Common myeloid progenitor, CD34-positive (primary cell): Measurements from ENCODE around the gene CACNA2D3.

ENCODE experiments used
- CTCF ChIA-PET: fragments of 350-600 bp; sonication (Branson Sonifier 250); formaldehyde crosslinking; loops from one replicate; lab custom pipeline; 2021; ENCODE audit warnings: antibody characterized with exemption; lab: Charles Lee
- POLR2A ChIA-PET: fragments of 350-600 bp; sonication (Branson Sonifier 250); formaldehyde crosslinking; loops from one replicate; lab custom pipeline; 2021; ENCODE audit warnings: antibody characterized with exemption; lab: Charles Lee
- DNase-seq, 3 donors: peaks; one replicate each; pipeline versions ENCODE4 v3.0.0 to v3.0.0-alpha.2; 2013
- H3K27ac ChIP-seq, 2 experiments: 1 replicate in 1 of 2; 2 replicates in 1 of 2; pipeline ENCODE4 v1.7.0; 2013; ENCODE audit warnings: inconsistent platforms in 2 of 2, low read length in 2 of 2, mild to moderate bottlenecking in 2 of 2, low read depth in 1 of 2, moderate library complexity in 1 of 2; ENCODE audit not compliant: severe bottlenecking in 2 of 2, insufficient read depth in 1 of 2, poor library complexity in 1 of 2
- H3K27me3 ChIP-seq, 5 experiments: replicated peaks in 2 of 5; 1 replicate in 3 of 5; 2 replicates in 2 of 5; pipeline versions ENCODE4 v1.6.1 to v1.7.0; 2013; ENCODE audit warnings: low read length in 4 of 5, mild to moderate bottlenecking in 2 of 5, moderate library complexity in 2 of 5, inconsistent platforms in 1 of 5; ENCODE audit not compliant: insufficient read depth in 5 of 5, control insufficient read depth in 4 of 5
- H3K36me3 ChIP-seq, 4 experiments: 1 replicate in 2 of 4; 2 replicates in 2 of 4; pipeline versions ENCODE4 v1.6.1 to v1.7.0; 2013; ENCODE audit warnings: low read length in 3 of 4, control low read depth in 1 of 4, mild to moderate bottlenecking in 1 of 4; ENCODE audit not compliant: control insufficient read depth in 4 of 4, insufficient read depth in 4 of 4
- H3K4me1 ChIP-seq, 4 experiments: 1 replicate in 3 of 4; 2 replicates in 1 of 4; pipeline versions ENCODE4 v1.6.1 to v1.7.1; 2013; ENCODE audit warnings: low read length in 3 of 4, mild to moderate bottlenecking in 3 of 4, control low read depth in 1 of 4, inconsistent platforms in 1 of 4, moderate library complexity in 1 of 4; ENCODE audit not compliant: control insufficient read depth in 4 of 4, insufficient read depth in 4 of 4; ENCODE audit errors: control extremely low read depth in 1 of 4
- H3K4me3 ChIP-seq, 7 experiments: 1 replicate in 4 of 7; 2 replicates in 3 of 7; pipeline versions ENCODE4 v1.5.1 to v1.7.0; 2013; ENCODE audit warnings: mild to moderate bottlenecking in 7 of 7, low read length in 6 of 7, moderate library complexity in 6 of 7, inconsistent platforms in 2 of 7, low read depth in 2 of 7, control low read depth in 1 of 7; ENCODE audit not compliant: insufficient read depth in 4 of 7, control insufficient read depth in 1 of 7; ENCODE audit errors: extremely low read depth in 1 of 7
- H3K9me3 ChIP-seq, 5 experiments: 1 replicate in 4 of 5; 2 replicates in 1 of 5; pipeline versions ENCODE4 v1.6.1 to v1.7.1; 2013; ENCODE audit warnings: low read length in 4 of 5, mild to moderate bottlenecking in 2 of 5, inconsistent platforms in 1 of 5, low read depth in 1 of 5, moderate library complexity in 1 of 5; ENCODE audit not compliant: control insufficient read depth in 4 of 5, insufficient read depth in 2 of 5; ENCODE audit errors: control extremely low read depth in 1 of 5
- WGBS: methylation state at CpG from one replicate; pipeline ENCODE4 v1.1.5; 2013; ENCODE audit not compliant: insufficient coverage; 5-methylcytosine and 5-hydroxymethylcytosine counted together

The CACNA2D3 gene

DNA sequence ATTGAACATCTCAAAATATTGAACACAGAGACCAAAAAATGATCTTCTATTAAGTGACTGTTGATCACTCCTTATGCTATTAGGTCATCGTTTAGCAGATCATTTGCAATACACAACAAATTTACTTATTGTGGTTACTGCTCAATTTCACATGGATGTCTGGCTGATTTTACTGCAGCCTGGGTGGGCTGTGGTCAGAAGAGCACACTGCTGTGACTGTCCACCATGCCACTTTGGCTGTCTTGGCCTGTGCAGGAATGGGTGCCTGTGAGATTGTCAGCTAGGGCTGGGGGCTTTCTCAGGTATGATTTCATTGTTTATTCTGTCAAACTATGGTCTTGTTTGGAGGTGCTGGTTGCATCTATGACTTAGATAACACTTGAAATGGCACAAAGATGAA, 885.6 kb downstream of the CACNA2D3 start:
- Histone ChIP-seq H3K4me1 (no peaks in the 10 kb centered on the region), H3K9me3 (no peaks in the 10 kb centered on the region), H3K27me3 (peaks cover 0 to 2% (median 0%) of the 10 kb centered on the region in 5 experiments), H3K27ac (no peak overlapping the region), H3K4me3 (no peak overlapping the region), H3K36me3 (no peaks in the 10 kb centered on the region)
- POLR2A ChIA-PET: no interaction called here
- WGBS: 100% methylated on average over 1 of the region's 1 CpG
- CTCF ChIA-PET: no interaction called here
- DNase-seq: no peak

DNA sequence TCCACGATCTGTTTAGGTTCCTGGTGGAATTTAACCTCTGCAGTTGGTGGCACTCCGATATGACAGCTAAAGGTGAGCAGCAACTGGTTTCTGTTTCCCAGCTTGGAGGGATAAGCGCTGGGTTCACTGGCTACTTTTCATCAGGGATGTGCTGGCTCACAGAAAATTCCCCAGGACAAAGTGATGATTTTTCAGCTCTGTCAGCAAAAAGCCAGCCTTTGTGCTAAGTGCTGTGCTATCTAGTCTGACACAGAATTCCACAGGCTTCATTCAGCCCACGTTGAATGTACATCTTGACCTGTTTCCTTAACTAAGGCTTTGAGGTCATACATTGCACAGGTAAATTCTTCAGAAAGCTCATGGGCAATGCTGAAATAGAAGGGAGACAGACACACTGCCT, 887.0 kb downstream of the CACNA2D3 start:
- Histone ChIP-seq H3K27ac (no peak overlapping the region), H3K36me3 (no peaks in the 10 kb centered on the region), H3K9me3 (no peaks in the 10 kb centered on the region), H3K4me3 (no peak overlapping the region), H3K27me3 (peaks cover 0 to 2% (median 0%) of the 10 kb centered on the region in 5 experiments), H3K4me1 (no peaks in the 10 kb centered on the region)
- no peak for DNase-seq
- CTCF ChIA-PET: no interaction called here
- WGBS: 97% methylated on average over 4 of the region's 4 CpGs
- POLR2A ChIA-PET: no interaction called here

DNA sequence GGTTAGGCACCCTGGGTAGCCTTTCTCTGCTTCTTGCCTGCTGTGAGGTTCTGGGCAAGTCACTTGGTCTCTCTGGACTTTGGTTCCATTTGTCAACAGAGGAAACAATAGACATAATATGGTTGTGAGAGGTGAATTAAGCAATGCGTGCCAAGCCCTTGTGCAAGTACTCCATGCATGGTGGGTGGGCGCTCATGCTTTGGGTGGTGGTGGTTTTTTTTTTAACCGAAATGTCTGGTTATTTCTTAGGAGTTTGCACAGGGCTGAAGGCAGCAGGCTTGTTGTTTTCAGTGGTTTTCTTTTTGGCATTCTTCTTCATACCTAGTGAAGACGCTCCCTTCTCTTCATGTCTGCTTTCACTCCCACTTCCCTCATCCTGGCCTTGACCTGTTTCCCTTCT, 889.7 kb downstream of the CACNA2D3 start:
- 100% methylated on average over 2 of the region's 4 CpGs for WGBS
- ChIA-PET CTCF (no interaction called here), POLR2A (no interaction called here)

DNA sequence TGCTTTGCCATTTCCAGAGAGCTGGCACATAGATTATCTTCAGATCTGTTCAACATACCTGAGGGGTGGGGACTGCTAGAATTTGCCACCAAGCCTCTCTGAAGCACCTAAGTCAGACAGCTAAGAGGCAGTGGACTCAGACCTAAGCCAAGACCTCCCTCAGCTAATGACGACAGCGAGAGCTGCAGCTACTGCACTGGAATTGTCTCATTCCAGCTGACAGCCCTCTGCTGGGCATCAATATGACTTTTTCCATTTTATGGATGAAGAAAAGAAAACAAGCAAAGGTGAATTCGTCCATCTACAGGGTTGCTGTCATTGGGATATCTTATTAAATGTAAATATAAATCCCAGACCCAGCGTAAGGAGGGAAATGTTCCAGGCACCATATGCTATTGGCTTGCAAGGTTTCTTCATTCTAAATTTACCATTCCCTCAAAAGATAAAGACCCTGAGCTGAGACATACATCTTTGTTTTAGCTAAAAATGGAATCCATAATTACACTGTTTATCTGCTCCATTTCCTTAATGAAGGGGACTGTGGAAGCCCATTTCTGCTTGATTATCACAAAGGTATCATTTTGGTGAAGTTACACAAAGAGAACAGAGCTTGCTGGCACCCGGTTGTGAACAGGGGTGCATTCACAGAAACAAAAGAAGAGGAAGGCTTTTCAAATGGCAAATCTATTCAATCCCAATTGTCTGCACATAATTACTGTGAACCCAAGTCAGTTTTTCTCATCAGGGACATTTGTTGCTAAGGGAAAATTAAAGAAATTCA, 891.0 kb downstream of the CACNA2D3 start:
- WGBS: 100% methylated on average over 3 of the region's 5 CpGs
- H3K27me3 ChIP-seq: no peaks in the 10 kb centered on the region
- H3K9me3 ChIP-seq: no peaks in the 10 kb centered on the region
- no peak for DNase-seq
- H3K4me1 ChIP-seq: no peaks in the 10 kb centered on the region
- H3K36me3 ChIP-seq: no peaks in the 10 kb centered on the region
- ChIA-PET POLR2A (no interaction called here), CTCF (interaction anchor here (0.6 kb wide), 1 partner anchor 34 kb away, joined by 3 read pairs; no protein-coding TSS in a partner anchor)
- H3K4me3 ChIP-seq: no peak overlapping the region
- H3K27ac ChIP-seq: no peak overlapping the region

More for the DNA sequence above, 889.7 kb downstream of the CACNA2D3 start:
- H3K27me3 ChIP-seq: no peaks in the 10 kb centered on the region
- no peaks in the 10 kb centered on the region for H3K4me1 ChIP-seq
- no peaks in the 10 kb centered on the region for H3K9me3 ChIP-seq
- no peak for DNase-seq
- H3K4me3 ChIP-seq: no peak overlapping the region
- H3K27ac ChIP-seq: no peak overlapping the region
- H3K36me3 ChIP-seq: no peaks in the 10 kb centered on the region

DNA sequence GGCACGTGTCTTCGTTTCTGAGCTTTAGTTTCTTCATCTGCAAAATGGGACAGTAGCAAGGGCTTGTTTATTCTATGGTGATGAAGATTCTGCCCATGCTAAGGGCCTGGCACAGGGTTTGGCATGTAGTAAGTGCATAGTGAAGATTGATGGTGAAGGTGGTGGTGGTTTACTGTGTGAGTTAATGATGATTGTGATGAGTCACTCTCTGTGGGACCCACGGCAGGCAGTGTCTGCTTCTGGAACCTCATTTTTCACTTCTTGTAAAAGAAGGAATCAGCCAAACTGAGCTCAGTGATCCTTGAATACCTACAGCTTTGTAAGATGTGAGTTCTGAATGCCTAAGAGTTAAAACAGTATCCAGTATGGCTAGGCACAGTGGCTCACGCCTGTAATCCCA, 891.7 kb downstream of the CACNA2D3 start:
- no peaks in the 10 kb centered on the region for H3K36me3 ChIP-seq
- no peak overlapping the region for H3K27ac ChIP-seq
- DNase-seq: no peak
- WGBS: 83% methylated on average over 1 of the region's 4 CpGs
- H3K9me3 ChIP-seq: no peaks in the 10 kb centered on the region
- H3K4me1 ChIP-seq: no peaks in the 10 kb centered on the region
- CTCF ChIA-PET: no interaction called here
- POLR2A ChIA-PET: no interaction called here
- no peaks in the 10 kb centered on the region for H3K27me3 ChIP-seq
- H3K4me3 ChIP-seq: no peak overlapping the region

DNA sequence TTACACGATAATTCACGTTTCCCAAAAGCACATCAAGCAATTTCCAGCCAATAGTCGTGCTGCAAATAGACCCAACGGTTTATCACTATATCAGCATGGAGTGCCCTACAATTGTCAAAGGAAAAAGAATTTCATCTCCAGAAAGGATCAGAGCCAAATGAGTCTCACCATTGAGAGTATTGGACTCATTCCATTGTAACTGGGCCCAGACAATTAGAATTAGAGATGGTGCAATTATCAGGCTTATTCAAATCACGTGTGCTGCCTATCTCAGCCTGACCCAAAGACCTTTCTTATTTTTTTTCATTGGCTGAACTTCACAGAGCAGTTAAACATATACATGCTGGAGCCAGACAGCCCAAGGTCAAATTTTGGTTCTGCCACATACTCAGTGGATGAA, 892.6 kb downstream of the CACNA2D3 start:
- no peak for DNase-seq
- WGBS: 100% methylated on average over 5 of the region's 5 CpGs
- no peak overlapping the region for H3K27ac ChIP-seq
- no peaks in the 10 kb centered on the region for H3K9me3 ChIP-seq
- no peaks in the 10 kb centered on the region for H3K27me3 ChIP-seq
- no peaks in the 10 kb centered on the region for H3K4me1 ChIP-seq
- no peaks in the 10 kb centered on the region for H3K36me3 ChIP-seq
- ChIA-PET CTCF (no interaction called here), POLR2A (no interaction called here)
- H3K4me3 ChIP-seq: no peak overlapping the region

DNA sequence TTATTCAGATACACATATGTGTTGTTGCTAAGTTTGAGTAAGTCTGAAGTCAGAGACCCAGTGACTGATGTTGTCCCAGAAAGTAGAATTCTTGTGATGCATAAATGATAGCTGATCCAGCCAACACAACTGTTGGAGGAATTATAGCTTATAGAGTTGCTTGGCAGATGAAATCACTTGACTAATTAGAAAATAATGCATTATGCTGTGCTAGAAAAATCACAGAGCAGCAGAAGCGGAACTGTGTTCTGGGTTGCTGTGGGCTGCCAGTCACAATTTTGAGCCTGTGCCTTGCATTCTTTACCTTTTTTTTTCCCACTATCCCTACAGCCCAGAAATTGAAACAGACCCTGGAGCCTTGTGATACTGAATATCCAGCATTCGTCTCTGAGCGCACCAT, 895.5 kb downstream of the CACNA2D3 start:
- H3K27me3 ChIP-seq: no peaks in the 10 kb centered on the region
- DNase-seq: no peak
- H3K9me3 ChIP-seq: no peaks in the 10 kb centered on the region
- 91% methylated on average over 3 of the region's 3 CpGs for WGBS
- H3K4me1 ChIP-seq: no peaks in the 10 kb centered on the region
- POLR2A ChIA-PET: no interaction called here
- no peak overlapping the region for H3K27ac ChIP-seq
- no peak overlapping the region for H3K4me3 ChIP-seq
- CTCF ChIA-PET: no interaction called here
- H3K36me3 ChIP-seq: no peaks in the 10 kb centered on the region
